Activated CD4-positive, alpha-beta T cell treated with anti-CD3 and anti-CD28 coated beads for 4 hours (primary cell): ENCODE data around the gene FER.
"Not testable (repeated sequence)": the region's sequence is repeated elsewhere in the genome, so short reads cannot be mapped to it uniquely, and the experiment has no call there.

Experiments
- DNase-seq, 2 donors: peaks; one replicate each; pipeline ENCODE4 v3.0.0-alpha.2; 2020

Gene FER

DNA sequence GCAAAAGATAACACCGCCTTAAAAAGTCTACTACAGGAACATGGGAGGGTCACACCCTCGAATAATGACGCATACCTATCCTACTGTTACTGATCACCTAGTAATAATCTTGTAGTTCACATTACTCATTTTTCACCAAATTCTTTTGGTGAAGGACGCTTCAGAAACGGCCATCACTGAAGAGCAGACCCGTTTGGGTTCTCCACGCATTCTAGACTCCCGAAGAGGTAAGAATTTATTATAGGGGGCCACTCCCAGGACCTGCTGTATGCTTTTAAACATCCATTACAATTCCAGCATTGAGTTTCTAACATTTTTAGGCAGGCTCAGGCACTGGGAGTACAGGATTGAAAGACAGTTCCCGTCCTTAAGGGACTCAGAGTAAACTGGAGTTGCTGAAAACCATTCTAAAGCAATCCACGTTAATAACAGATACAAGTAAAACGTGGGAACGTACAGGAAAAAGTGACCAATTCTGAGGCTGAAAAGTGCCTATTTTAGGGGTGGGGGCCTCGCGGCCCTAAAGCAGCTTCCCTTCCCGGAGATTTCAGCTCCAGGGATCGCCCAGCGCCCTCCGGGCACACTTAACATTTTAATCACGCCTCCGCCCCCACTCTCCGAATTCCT is at the start of gene FER:
Gene FER, plus strand, starts transcription at position 124 of the 627 bp plus-strand sequence. CDS start 50,286 bp downstream, outside the sequence.
- DNase-seq, result peak; percentile 46 to 54

DNA sequence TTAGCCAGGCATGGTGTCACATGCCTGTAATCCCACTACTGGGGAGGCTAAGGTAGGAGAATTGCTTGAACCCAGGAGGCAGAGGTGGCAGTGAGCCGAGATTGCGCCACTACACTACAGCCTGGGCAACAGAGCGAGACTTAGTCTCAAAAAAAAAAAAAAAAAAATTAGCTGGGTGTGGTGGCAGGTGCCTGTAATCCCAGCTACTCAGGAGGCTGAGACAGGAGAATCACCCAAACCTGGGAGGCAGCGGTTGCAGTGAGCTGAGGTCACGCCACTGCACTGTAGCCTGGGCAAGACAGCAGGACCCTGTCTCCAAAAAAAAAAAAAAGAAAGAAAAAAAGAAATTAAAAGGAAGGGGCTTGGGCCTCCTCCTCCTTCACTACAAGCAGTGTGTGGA is 47.3 kb upstream of the FER start:
- DNase-seq, result not testable (repeated sequence)

DNA sequence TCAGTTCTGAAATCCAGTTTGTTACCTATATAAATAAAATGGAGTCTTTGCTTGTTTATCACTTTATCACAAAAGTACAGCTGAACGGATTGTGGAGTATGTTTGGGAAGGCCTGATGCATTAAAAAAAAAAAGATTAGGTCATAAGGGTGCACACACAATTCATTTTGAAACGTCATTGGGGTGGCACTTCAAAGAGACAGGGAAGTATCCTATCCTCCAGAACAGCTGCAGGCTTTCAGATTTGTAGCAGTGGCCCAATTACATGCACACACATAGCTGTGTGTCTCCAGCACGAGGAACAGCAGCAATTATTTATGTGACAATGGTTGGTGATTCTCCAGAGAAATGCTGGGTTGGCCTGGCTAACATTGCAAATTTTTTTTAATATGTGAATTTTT is 46.8 kb upstream of the FER start:
- DNase-seq, result no peak

DNA sequence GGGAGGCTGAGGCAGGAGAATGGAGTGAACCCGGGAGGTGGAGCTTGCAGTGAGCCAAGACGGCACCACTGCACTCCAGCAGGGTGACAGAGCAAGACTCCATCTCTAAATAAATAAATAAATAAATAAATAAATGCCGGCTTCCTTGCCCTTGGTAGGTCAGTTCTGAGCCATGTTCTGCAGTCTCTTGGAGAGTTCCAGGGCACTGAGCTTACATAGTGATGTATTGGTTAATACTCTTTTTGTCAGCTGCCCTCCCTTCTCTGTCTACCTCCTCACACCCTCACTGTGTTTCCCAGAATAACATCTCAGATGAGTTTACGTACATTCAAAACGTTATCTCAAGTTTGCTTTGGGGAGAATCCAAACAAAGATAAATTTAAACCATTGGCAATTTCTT is 45.2 kb upstream of the FER start:
- DNase-seq, result no peak

DNA sequence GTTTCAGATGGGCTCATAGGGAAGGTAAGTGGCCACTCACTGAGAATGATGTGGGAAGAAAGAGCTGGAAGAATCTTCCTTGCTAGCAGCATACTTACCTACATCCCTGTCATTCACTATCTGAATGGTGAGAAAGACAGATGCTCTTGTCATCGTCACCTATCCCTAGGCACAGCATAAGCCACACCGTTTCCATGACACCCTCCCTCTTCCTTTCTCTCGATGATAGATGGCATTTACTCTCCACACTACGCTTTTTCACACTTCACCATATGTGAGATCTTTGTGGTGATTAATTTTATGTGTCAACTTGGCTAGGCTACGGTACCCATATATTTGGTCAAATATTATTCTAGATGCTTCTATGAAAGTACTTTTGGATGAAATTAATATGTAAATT is 44.4 kb upstream of the FER start:
- no peak for DNase-seq

DNA sequence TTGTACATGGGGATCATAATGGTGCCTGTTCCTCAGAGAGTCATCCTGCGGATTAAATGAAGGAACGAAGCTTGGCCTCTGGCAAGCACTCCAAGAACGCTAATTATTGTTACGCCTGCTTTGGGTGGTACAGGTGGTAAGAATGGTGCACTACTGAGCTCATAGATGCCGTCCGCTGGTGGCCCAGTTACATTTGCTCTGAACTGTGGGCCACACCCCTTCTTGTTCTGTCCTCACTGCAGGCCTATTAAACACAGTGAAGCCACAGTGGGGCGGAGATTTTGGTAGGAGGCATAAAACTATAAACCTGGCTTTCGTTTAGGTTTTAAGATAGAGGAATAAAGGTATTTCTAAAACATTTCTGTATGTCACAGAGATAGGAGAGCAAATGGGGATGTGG is 40.6 kb upstream of the FER start:
- DNase-seq, result no peak

DNA sequence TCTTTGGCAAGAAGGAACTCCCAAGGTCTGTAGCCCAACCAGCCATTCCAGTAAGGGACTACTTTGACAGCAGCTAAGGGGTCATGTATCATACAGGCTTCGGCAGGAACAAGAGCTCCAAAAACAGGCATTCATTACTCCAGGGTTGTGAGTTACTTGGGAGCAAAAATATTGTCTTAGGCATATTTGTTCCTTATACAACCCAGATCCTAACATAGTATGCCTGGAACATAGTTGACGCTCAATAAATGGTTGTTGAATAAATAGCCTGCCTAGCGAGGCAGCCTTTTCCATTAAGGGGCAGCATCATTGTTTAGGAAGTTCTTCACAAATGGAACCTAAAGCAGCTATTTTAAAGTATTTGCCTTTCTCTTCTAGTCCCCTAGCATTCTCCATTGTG is 35.8 kb upstream of the FER start:
- no peak for DNase-seq

DNA sequence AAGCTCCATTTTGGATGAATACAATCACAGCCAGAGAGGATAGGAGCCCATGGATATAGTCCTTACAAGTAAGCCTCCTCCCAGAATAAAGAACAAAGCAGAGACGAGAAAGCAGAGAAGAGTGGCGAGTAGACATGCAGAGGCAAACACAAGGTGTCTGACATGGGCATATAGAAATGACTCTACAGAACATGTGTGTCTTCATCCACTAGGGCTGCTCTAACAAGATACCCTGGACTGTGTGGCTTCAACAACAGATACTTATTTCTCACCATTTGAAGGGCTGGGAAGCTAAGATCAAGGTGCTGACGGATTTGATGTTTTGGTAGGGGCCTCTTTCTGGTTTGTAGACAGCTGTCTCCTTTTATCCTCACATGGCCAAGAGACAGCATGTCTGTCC is 32.3 kb upstream of the FER start:
- DNase-seq, result no peak

DNA sequence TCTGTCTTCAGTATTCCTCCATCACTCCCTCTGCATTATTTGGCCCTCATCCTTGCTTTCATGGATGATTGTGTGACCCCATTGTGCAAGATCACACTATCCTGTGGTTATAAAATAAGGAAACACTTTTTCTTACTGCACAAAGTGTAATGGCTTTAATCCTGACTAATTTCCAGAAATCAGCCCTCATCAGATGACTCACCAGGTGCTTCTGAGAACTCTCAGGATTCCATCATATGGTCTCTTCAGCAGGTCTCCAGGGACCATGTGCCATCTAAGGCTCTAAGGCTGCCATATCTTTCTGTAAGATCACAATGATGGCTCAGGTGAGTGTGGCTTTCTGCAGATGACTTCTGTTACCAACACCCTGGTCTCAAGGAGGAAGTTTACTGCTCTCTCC is 27.3 kb upstream of the FER start:
- DNase-seq, result no peak

DNA sequence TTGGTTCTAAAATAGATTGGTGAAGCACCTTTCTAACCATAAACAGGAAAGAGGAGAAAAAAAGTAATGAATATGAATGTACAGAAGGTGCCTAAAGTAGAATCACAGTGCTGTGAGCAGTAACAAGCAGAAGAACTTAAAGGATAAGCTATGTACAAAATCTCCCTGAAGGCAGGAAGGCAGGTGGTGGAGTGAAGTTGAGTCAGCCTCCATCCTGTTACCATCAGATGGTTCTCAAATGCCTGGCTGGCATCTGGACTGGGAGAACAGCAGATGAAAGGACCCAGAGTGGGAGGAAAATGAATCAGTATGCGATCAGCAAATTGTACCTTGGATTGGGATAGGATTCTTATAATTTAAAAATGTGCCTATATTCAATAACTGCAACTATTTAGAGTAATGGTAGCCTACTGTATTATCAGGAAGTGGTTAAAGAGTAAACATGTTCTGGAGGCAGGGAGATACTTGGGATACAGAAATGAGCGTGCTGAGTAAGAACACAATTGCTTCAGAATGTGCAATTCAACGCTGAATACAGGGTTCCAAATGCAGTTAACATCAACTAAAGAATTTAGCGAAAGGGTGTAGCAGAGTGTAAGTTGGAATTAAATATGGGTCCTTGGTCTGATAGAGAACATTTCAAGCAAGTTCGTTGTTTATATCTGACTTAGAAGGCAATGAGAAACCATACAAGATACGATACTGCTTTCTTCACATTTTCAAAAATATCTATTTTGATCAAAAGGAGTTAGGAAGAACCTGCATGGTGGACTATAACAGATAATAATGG is 21.1 kb upstream of the FER start:
- no peak for DNase-seq

DNA sequence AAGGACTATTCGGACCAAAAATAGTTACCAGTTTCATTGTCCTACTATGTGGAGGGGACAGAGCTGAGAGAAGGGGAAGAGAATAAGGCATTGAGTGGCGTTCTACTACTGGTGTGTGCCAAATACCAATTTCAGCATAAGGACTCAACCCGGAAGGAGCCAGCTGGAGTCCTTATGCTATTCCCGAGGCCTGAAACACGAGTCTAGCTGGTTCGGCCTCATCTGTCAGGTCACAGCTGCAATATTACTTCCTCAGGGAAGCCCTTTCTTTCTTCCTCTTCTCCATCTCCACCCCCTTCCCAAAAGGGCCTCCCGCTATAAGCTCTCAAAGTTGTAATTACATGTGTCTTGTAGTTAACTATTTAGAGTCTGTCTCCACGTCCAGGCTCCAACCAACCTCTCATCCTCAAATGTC is 20.5 kb upstream of the FER start:
- no peak for DNase-seq

DNA sequence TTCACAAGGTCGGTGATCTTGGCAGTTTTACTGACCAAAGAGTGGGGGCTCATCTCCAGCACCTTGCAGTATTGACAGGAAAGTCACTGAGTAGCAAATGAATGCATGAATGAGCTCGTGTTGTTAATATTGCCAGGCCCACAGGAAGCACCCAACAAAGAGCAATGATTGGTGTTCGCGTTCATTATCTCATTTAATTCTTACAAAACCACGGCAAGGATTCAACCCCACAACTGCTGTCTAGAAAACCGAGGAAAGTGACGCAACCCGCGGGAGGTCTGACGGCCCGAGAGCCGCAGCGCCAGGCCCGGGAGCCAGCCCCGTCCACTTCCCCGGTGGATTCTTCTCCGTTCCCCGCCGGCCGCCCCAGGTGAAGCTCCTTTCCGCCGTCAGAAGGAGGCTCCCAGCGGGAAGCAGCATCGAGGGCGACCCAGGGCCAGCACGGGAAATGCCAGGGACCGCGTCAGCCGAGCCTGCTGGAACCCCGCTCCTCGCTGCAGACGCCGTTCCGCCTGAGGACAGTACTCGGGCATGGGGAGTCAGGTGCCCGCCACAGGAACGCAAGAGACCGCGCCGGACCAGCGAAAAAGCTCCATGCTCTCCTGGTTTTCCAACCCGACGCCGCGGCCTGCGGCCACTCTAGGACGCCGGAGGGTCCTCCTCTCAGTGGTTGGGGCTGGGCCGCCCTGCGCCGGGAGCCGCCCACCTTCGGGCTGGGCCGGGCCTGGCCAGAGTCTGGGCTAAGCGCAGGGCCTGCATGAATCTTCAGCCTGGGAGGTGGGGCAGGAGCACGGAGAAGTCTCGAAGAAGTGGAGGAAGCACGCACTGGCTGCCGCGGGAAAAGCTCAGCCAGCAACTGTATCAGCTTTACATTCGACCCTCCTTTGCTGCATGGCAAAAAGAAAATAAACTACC is 19.8 kb upstream of the FER start:
- peak; percentile 11 to 29 for DNase-seq

DNA sequence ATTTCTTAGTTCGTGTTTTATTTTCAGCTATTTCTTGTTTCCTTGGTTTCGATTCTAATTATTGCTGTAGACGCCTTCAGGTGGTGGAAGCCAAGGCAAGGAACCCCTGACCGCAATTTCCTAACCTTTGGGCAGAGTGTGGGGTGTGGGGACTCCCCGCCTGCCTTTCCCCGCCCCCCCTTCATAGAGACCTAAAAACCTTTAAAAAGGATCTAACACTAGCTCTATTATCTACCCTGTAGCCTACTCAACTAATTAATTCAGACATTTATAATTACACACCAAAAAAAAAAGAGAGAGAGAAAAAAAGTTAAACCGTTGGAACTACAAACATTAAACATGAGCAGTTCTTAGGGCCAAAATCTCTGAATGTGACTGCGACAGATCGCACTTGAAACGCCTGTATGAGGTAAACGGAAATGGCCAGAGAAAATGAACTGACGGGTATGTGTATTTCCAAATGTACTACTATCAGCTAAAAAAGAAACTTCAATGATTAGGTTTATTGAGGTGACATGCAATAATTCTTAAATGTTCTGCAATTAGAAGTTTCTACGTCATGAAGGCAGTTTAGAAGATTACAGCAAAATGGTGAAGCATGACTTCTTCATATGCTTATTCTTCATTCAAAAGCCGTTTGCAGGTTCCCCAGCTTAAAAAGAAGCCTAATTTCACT is 19.0 kb upstream of the FER start:
- peak; percentile 61 to 62 for DNase-seq

DNA sequence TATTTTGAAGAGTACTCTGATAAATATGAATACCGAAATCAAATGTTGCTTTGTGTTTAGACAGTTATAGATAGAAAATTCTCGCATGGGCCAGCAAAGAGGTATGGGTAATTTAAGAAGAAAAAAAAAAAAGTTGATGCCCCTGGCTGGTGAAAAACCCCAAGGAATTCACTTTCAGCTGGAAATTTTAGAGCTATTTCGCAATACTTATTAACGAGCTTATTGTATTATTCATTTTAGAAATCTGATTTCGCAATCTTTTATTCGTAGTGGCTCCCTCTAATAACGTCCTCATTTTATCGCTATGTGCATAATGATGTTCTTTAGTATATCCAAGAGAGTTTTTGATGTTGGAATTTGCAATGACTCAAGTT is 18.5 kb upstream of the FER start:
- DNase-seq, result no peak

DNA sequence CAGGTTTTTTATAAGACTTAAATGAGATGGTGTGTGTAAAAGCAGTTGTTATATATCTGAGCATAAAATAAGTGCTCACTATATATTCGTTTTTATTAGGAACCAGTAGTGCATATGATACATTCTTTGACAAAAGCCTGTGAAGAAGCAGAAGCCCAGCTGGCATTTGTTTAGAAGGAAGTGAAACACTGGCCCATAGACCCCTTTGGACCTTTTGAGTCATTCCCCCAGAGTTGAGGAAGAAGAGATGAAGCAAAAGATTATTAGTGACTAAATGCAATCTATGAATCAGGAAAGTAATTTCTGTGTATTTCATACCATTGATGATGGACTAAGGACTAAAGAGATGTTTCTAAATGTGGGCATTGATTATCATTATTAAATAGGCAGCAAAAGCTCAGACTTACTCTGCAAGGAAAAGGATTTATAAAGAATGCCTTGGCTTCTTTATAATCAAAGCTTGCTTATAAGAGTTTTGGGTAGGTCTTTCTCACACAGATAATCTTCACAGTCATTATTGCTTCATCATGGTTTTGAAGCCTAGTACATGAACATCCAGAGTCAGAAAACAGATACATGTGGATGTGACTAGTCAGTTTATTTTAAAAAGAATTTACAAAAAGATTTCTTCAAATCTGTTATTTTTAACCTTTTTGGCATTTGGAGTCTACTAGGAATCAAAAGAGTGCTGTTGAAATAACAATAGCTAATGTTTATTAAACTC is 16.9 kb upstream of the FER start:
- DNase-seq, result no peak

DNA sequence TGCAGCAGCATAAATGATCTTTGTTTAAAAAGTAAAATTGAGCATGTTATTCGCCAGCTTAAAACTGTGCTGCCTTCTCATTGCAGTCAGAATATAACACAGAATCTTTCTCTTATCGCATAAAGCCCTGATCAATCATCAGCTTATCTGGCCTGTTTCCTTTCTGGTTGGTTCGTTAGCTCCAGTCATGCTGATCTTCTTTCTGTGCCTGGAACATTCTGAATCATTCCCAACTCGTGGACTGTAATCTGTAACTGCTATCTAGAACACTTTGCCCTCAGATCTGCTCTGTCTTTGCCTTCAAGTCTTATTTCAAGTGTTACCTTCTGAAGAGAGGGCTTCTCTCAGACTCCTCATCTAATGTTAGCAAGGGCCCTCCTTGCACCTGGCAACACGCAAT is 11.9 kb upstream of the FER start:
- no peak for DNase-seq

DNA sequence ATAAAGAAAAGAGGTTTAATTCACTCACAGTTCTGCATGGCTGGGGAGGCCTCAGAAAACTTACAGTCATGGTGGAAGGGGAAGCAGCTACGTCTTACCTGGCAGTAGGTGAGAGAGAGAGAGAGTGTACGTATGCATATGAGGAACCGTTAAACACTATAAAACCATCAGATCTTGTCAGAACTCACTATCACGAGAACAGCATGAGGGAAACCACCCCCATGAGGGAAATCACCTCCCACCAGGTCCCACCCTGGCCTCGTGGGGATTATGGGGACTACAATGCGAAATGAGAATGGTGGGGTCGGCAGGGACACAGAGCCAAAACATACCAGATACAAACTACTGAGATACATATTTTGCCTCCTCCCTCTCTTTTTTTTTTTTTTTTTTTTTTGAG is 10.8 kb upstream of the FER start:
- DNase-seq, result no peak

DNA sequence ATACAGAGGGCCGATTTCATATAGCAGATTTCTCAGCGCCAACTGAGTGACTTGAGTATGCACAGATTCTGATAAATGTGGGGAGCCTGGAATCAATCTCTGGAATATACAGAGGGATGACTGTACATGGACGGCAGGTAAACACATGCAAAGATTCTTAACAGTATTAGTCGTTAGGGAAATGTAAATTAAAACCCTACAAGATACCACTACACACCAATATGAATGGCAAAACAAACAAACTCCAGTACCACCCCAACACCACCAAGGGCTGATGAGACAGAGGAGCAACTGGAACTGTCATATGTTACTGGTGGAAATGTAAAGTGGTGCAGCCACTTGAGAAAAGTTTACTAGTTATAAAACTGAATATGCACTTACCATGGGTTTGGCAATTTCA is 8.3 kb upstream of the FER start:
- DNase-seq, result no peak

DNA sequence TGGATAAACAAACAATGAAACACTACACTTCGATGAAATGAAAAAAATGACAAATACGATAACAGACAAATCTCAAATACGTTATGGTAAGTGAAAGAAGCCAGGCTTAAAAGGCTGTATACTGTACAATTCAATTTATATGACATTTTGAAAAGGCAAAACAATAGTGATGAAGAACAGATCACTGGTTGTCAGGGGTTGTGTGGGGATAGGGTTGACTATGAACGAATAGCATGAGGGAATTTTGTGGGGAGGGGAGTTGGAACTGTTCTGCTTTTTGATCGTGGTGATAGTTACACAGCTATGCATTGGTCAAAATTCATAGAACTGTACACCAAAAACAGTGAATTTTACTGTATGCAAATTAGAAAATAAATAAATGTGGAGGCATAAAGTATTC is 7.8 kb upstream of the FER start:
- no peak for DNase-seq

DNA sequence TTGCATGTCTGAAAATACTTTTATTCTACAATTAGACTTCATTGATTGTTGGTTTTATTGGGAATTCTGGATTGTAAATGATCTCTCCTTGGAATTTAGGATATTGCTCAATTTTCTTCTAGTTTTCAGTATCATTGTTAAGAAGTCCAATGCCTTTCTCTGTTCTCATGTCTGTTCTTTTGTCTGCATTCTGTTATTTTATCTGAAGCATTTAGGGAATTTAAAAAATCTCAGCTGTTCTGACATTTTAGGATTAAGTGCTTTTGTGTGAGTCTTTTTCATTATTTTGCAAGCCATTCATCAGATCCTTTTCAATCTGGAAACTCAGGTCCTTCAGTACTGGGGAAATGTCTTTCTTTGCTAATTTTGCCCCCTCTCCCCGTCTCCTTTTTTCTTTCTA is 4.4 kb upstream of the FER start:
- no peak for DNase-seq

DNA sequence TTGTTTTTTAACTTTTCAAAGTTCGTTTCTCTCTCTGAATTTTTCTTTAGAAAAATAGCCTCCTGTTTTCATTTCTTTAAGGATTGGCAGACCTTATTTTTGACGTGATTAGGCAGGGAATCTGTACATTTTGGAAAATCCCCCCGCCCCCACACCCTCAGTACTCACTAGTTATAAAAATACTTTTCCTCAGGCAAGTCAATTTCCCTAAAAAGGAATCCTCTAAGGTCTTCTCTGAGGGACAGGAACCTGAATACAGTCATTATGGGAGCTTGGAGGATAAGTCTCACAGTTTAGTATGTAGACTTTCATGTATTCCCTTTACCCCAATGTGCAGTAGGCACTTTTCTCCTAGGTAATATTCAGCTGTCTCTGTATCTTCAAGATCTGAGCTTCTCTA is 3.9 kb upstream of the FER start:
- DNase-seq, result no peak

DNA sequence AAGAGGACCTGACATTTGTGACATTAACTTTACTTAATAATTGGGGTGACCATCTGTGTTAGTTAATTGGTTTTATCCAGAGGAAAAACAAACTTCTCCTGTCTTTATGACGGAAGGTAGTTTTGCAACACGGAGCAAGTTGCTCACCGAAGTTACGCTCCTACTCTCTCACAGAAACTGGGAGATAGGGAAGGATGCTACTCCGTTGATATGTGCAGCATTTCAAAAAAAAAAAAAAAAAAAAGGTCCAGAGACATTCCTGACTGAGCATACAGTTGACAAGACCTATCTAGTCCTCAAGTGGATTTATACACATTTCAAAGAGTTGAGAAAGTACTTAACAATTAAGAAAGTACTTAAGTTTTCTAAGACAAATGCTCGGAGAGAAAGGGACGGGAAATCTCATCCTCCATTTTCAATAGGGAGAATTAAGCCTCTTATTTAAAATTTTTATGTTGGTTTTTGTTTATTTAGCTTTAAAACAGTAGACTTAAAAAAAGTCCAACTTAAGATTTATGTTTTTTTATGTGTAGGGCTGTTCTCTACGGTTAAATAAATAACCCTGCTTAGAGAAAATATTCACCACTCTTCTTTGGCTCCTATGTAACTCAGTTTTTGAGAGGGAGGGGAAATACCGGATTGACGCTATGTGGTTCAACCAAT is 455 bp upstream of the FER start:
- no peak for DNase-seq
